Karpas-422 (cell line): ENCODE measurements around the gene ABHD8. TPM values are rescaled to one million over a fixed set of nuclear protein-coding genes. Genes with fewer than 3 reads are reported as not detected.
"Not testable (repeated sequence)": the region's sequence is repeated elsewhere in the genome, so short reads cannot be mapped to it uniquely, and the experiment has no call there.

Experiments used
- DNase-seq: peaks from one replicate; pipeline ENCODE4 v3.0.0-alpha.2; 2015
- H2AFZ ChIP-seq: fragments of 200-600 bp; sonication (generic); 2 replicates; pipeline ENCODE4 v1.6.1; 2014; ENCODE audit warnings: antibody characterized with exemption, low read length, mixed read lengths
- H3K27ac ChIP-seq: fragments of 200-600 bp; sonication (generic); 2 replicates; pipeline ENCODE4 v1.5.1; 2014; ENCODE audit warnings: mild to moderate bottlenecking, low read length, moderate library complexity
- H3K27me3 ChIP-seq: fragments of 200-600 bp; sonication (generic); 2 replicates; pipeline ENCODE4 v1.6.1; 2014; ENCODE audit warnings: low read length, mixed read lengths
- H3K36me3 ChIP-seq: fragments of 200-600 bp; sonication (generic); 2 replicates; pipeline ENCODE4 v1.6.1; 2014; ENCODE audit warnings: low read length, mixed read lengths; ENCODE audit not compliant: insufficient read depth
- H3K4me1 ChIP-seq: fragments of 200-600 bp; sonication (generic); 2 replicates; pipeline ENCODE4 v1.6.1; 2014; ENCODE audit warnings: mild to moderate bottlenecking, low read length, mixed read lengths
- H3K4me2 ChIP-seq: fragments of 200-600 bp; sonication (generic); 2 replicates; pipeline ENCODE4 v1.6.1; 2014; ENCODE audit warnings: low read length, low read depth, mild to moderate bottlenecking; ENCODE audit not compliant: poor library complexity, severe bottlenecking
- H3K4me3 ChIP-seq: fragments of 200-600 bp; sonication (generic); 2 replicates; pipeline ENCODE4 v1.5.1; 2014; ENCODE audit warnings: mild to moderate bottlenecking, antibody characterized with exemption, low read length, mixed read lengths
- H3K79me2 ChIP-seq: fragments of 200-600 bp; sonication (generic); 2 replicates; pipeline ENCODE4 v1.6.1; 2014; ENCODE audit warnings: mild to moderate bottlenecking, low read length, mixed read lengths
- H3K9ac ChIP-seq: fragments of 200-600 bp; sonication (generic); 2 replicates; pipeline ENCODE4 v1.6.0; 2014; ENCODE audit warnings: low read length
- H3K9me2 ChIP-seq: fragments of 200-600 bp; sonication (generic), shearing (Covaris generic); replicated peaks from 2 replicates; pipeline ENCODE4 v1.6.0; 2014; ENCODE audit warnings: mild to moderate bottlenecking, low read length, moderate library complexity; ENCODE audit not compliant: insufficient read depth
- H3K9me3 ChIP-seq: fragments of 300-700, 200-600 bp; sonication (generic); 2 replicates; pipeline ENCODE4 v1.6.1; 2014; ENCODE audit warnings: low read length, mixed read lengths
- H4K20me1 ChIP-seq: fragments of 200-600 bp; sonication (generic); 2 replicates; pipeline ENCODE4 v1.6.1; 2014; ENCODE audit warnings: mild to moderate bottlenecking, antibody characterized with exemption, low read length, low read depth; ENCODE audit not compliant: insufficient read depth
- total RNA-seq: library from RNA; depleted of rRNA; stranded (reverse); fragments of >200 nt; shearing (Covaris generic); gene quantifications from 2 replicates; pipeline ENCODE4 v1.2.3, GENCODE V29; 2014; ENCODE audit warnings: low replicate concordance

ABHD8 gene
- total RNA-seq, 1 experiment from 2014 or later, result 0.37 TPM

GRCh38 chr19:17279436-17279835 lies 23.8 kb downstream of the ABHD8 start:
- no peaks in the 10 kb centered on the region for H3K9me2 ChIP-seq
- DNase-seq, result no peak
- H3K4me2 ChIP-seq, result no peak overlapping the region
- H3K4me3 ChIP-seq, result no peak overlapping the region
- H3K36me3 ChIP-seq, result peaks cover 17% of the 10 kb centered on the region
- H3K9me3 ChIP-seq, result no peaks in the 10 kb centered on the region
- no peaks in the 10 kb centered on the region for H3K27me3 ChIP-seq
- H2AFZ ChIP-seq, result no peak overlapping the region
- H3K9ac ChIP-seq, result no peak overlapping the region
- peaks cover 15% of the 10 kb centered on the region; the same call in 1 of the 2 replicates for H3K79me2 ChIP-seq
- H3K4me1 ChIP-seq, result peaks cover 23% of the 10 kb centered on the region
- no peak overlapping the region for H3K27ac ChIP-seq
- peaks cover 8% of the 10 kb centered on the region for H4K20me1 ChIP-seq

- no peak for DNase-seq
- Histone ChIP-seq H3K9me3 (no peaks in the 10 kb centered on the region), H3K4me3 (no peak overlapping the region), H3K4me2 (no peak overlapping the region), H3K9ac (no peak overlapping the region), H3K79me2 (no peaks in the 10 kb centered on the region), H3K4me1 (no peaks in the 10 kb centered on the region), H3K9me2 (no peaks in the 10 kb centered on the region), H3K27me3 (no peaks in the 10 kb centered on the region), H2AFZ (no peak overlapping the region), H3K36me3 (peaks cover 16% of the 10 kb centered on the region), H3K27ac (no peak overlapping the region), H4K20me1 (no peaks in the 10 kb centered on the region)
Observed at GRCh38 chr19:17275441-17276175, 27.6 kb downstream of the ABHD8 start.

- H3K4me2 ChIP-seq, H3K27me3 ChIP-seq, H4K20me1 ChIP-seq, H3K9ac ChIP-seq, H3K9me3 ChIP-seq, H3K79me2 ChIP-seq, H2AFZ ChIP-seq, H3K27ac ChIP-seq, H3K4me1 ChIP-seq, H3K4me3 ChIP-seq, DNase-seq, H3K9me2 ChIP-seq: not testable (repeated sequence)
- peaks cover 16% of the 10 kb centered on the region for H3K36me3 ChIP-seq
Observed at GRCh38 chr19:17274892-17275291, 28.3 kb downstream of the ABHD8 start.

GRCh38 chr19:17268754-17269153 lies 34.5 kb downstream of the ABHD8 start:
- no peak overlapping the region for H2AFZ ChIP-seq
- peaks cover 4% of the 10 kb centered on the region; the same call in 1 of the 2 replicates for H3K36me3 ChIP-seq
- no peaks in the 10 kb centered on the region for H3K27me3 ChIP-seq
- H3K4me1 ChIP-seq, result peaks cover 21% of the 10 kb centered on the region
- H3K4me2 ChIP-seq, result peak overlapping the region; percentile 71
- peak overlapping the region; percentile 82 for H3K9ac ChIP-seq
- H3K9me3 ChIP-seq, result no peaks in the 10 kb centered on the region
- no peaks in the 10 kb centered on the region for H3K9me2 ChIP-seq
- H4K20me1 ChIP-seq, result no peaks in the 10 kb centered on the region
- no peak for DNase-seq
- peak overlapping the region; percentile 93 for H3K4me3 ChIP-seq
- H3K79me2 ChIP-seq, result peaks cover 17% of the 10 kb centered on the region
- H3K27ac ChIP-seq, result no peak overlapping the region

- H3K27me3 ChIP-seq, result no peaks in the 10 kb centered on the region
Observed at GRCh38 chr19:17266975-17267788, 36.0 kb downstream of the ABHD8 start, which contains the start of gene BABAM1. TSS of gene BABAM1 (plus strand) at chr19:17267443. CDS start at chr19:17268807, 1,364 bp downstream.

GRCh38 chr19:17266589-17266974 lies 36.6 kb downstream of the ABHD8 start:
- Histone ChIP-seq H3K4me1 (peaks cover 21% of the 10 kb centered on the region), H3K79me2 (peaks cover 17% of the 10 kb centered on the region), H2AFZ (no peak overlapping the region), H3K27ac (peak overlapping the region; percentile 93), H3K9me3 (no peaks in the 10 kb centered on the region), H4K20me1 (no peaks in the 10 kb centered on the region), H3K9ac (peak overlapping the region; percentile 59), H3K27me3 (no peaks in the 10 kb centered on the region), H3K4me2 (peak overlapping the region; percentile 75), H3K36me3 (peaks cover 4% of the 10 kb centered on the region; the same call in 1 of the 2 replicates), H3K4me3 (peak overlapping the region; percentile 40; the same call in 1 of the 2 replicates), H3K9me2 (no peaks in the 10 kb centered on the region)
- no peak for DNase-seq

More at GRCh38 chr19:17266975-17267788, 36.0 kb downstream of the ABHD8 start, which contains the start of gene BABAM1:
- no peaks in the 10 kb centered on the region for H4K20me1 ChIP-seq
- H3K27ac ChIP-seq, result peak within 1 kb of the TSS; percentile 93
- H3K4me2 ChIP-seq, result peak within 1 kb of the TSS; percentile 75
- peaks cover 21% of the 10 kb centered on the region for H3K4me1 ChIP-seq
- no peaks in the 10 kb centered on the region for H3K9me2 ChIP-seq
- H3K9ac ChIP-seq, result peak within 1 kb of the TSS; percentile 82
- peak within 1 kb of the TSS; percentile 33; the same call in 1 of the 2 replicates for H2AFZ ChIP-seq
- no peaks in the 10 kb centered on the region for H3K9me3 ChIP-seq
- peaks cover 17% of the 10 kb centered on the region for H3K79me2 ChIP-seq
- DNase-seq, result peak; percentile 99
- H3K36me3 ChIP-seq, result peaks cover 4% of the 10 kb centered on the region; the same call in 1 of the 2 replicates
- H3K4me3 ChIP-seq, result peak within 1 kb of the TSS; percentile 93

GRCh38 chr19:17266026-17266425 lies 37.2 kb downstream of the ABHD8 start:
- Histone ChIP-seq H3K79me2 (peaks cover 17% of the 10 kb centered on the region), H4K20me1 (no peaks in the 10 kb centered on the region), H2AFZ (no peak overlapping the region), H3K4me2 (peak overlapping the region; percentile 75), H3K36me3 (no peaks in the 10 kb centered on the region), H3K4me1 (peaks cover 23% of the 10 kb centered on the region), H3K9me2 (no peaks in the 10 kb centered on the region), H3K4me3 (peak overlapping the region; percentile 40), H3K9me3 (no peaks in the 10 kb centered on the region), H3K27me3 (no peaks in the 10 kb centered on the region), H3K9ac (peak overlapping the region; percentile 59), H3K27ac (peak overlapping the region; percentile 93)
- DNase-seq, result no peak

GRCh38 chr19:17264641-17264979 lies 38.6 kb downstream of the ABHD8 start, which contains the start of gene USHBP1:
TSS of gene USHBP1 (minus strand) at chr19:17264745. CDS start at chr19:17264299, 446 bp downstream.
- Histone ChIP-seq H3K36me3 (no peaks in the 10 kb centered on the region), H3K4me1 (peaks cover 29% of the 10 kb centered on the region), H3K9me2 (no peaks in the 10 kb centered on the region), H3K27ac (no peak within 1 kb of the TSS), H3K9me3 (no peaks in the 10 kb centered on the region), H3K9ac (no peak within 1 kb of the TSS), H3K4me3 (no peak within 1 kb of the TSS), H3K79me2 (peaks cover 17% of the 10 kb centered on the region), H2AFZ (no peak within 1 kb of the TSS), H3K27me3 (no peaks in the 10 kb centered on the region), H3K4me2 (no peak within 1 kb of the TSS), H4K20me1 (no peaks in the 10 kb centered on the region)
- DNase-seq, result no peak
